Right kidney (tissue), 1 donor: ENCODE data around the gene SPATA9.
"Not testable (repeated sequence)": the region's sequence is repeated elsewhere in the genome, so short reads cannot be mapped to it uniquely, and the experiment has no call there.

Experiments
- DNase-seq: peaks from one replicate; pipeline ENCODE4 v3.0.0-alpha.2; 2016

Gene SPATA9

GRCh38 chr5:95644351-95645042 lies 38.3 kb downstream of the SPATA9 start:
- peak; percentile 47 for DNase-seq

- no peak for DNase-seq
Measured at GRCh38 chr5:95643152-95643551, 39.6 kb downstream of the SPATA9 start.

- DNase-seq, result no peak
Measured at GRCh38 chr5:95641741-95642220, 41.0 kb downstream of the SPATA9 start.

GRCh38 chr5:95638632-95639031 lies 44.2 kb downstream of the SPATA9 start:
- no peak for DNase-seq

GRCh38 chr5:95634081-95634480 lies 48.7 kb downstream of the SPATA9 start:
- no peak for DNase-seq

GRCh38 chr5:95633671-95634070 lies 49.1 kb downstream of the SPATA9 start:
- DNase-seq, result no peak

- not testable (repeated sequence) for DNase-seq
Measured at GRCh38 chr5:95632942-95633341, 49.8 kb downstream of the SPATA9 start.

GRCh38 chr5:95631991-95632675 lies 50.7 kb downstream of the SPATA9 start:
- no peak for DNase-seq

GRCh38 chr5:95631255-95631958 lies 51.4 kb downstream of the SPATA9 start:
- DNase-seq, result no peak

- DNase-seq, result no peak
Measured at GRCh38 chr5:95630394-95630917, 52.3 kb downstream of the SPATA9 start.

- DNase-seq, result no peak
Measured at GRCh38 chr5:95628933-95629332, 53.9 kb downstream of the SPATA9 start.

GRCh38 chr5:95627971-95628810 lies 54.6 kb downstream of the SPATA9 start:
- DNase-seq, result no peak

GRCh38 chr5:95626701-95627100 lies 56.1 kb downstream of the SPATA9 start:
- DNase-seq, result no peak

GRCh38 chr5:95624368-95624767 lies 58.4 kb downstream of the SPATA9 start:
- DNase-seq, result no peak

- no peak for DNase-seq
Measured at GRCh38 chr5:95623706-95624105, 59.1 kb downstream of the SPATA9 start.

- DNase-seq, result no peak
Measured at GRCh38 chr5:95621839-95622629, 60.8 kb downstream of the SPATA9 start.

- DNase-seq, result peak; percentile 85
Measured at GRCh38 chr5:95620870-95621838, 61.6 kb downstream of the SPATA9 start.

GRCh38 chr5:95620030-95620869 lies 62.5 kb downstream of the SPATA9 start, which contains the start of gene GPR150:
TSS of gene GPR150 (plus strand) at chr5:95620087. CDS start at chr5:95620276, 189 bp downstream.
- peak; percentile 70 for DNase-seq

GRCh38 chr5:95619514-95620029 lies 63.2 kb downstream of the SPATA9 start:
- no peak for DNase-seq
